Activated T-cell treated with anti-CD3 and anti-CD28 coated beads, Interleukin-2, amount 50 U/mL, for 1 hour (primary cell): ENCODE results near the gene NFE2L2.
"Not testable (repeated sequence)": the region's sequence is repeated elsewhere in the genome, so short reads cannot be mapped to it uniquely, and the experiment has no call there.

ENCODE experiments used
- DNase-seq: peaks from one replicate; pipeline ENCODE4 v3.0.0-alpha.2; 2020

NFE2L2 gene

GRCh38 chr2:177188482-177189469 lies 75.8 kb downstream of the NFE2L2 start:
- no peak for DNase-seq

- no peak for DNase-seq
Observed at GRCh38 chr2:177187631-177188312, 76.8 kb downstream of the NFE2L2 start.

DNA sequence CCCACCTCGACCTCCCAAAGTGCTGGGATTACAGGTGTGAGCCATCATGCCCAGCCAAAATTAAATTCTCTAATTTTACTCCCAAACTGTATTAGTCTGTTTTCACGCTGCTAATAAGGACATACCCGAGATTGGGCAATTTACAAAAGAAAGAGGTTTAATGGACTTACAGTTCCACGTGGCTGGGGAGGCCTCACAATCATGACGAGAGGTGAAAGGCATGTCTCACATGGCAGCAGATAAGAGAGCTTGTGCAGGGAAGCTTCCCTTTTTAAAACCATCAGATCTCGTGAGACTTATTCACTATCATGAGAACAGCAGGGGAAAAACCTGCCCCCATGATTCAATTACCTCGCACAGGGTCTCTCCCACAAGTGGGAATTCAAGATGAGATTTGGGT lies 78.5 kb downstream of the NFE2L2 start:
- DNase-seq, result not testable (repeated sequence)

GRCh38 chr2:177184606-177185005 lies 79.9 kb downstream of the NFE2L2 start:
- no peak for DNase-seq

DNA sequence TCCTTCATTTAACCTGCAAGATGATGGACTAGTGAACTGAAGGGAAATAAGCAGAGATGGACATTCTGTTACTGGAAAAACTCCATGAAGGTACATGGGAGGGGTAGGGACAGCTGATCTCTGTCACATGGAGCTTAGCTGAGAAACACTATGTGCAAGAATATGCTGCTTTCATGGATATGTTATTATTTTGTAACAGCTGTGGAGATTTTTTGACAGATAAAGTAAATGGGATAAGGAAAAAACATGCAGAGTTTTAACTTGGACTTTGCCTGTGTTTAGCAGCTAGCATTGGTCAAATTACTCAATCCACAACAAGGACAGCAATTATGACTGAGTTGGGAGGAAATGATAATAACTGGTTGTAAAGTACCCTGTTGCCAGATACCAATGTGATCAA lies 80.7 kb downstream of the NFE2L2 start:
- no peak for DNase-seq
